Activated CD4-positive, alpha-beta T cell treated with anti-CD3 and anti-CD28 coated beads for 48 hours (primary cell): ENCODE measurements around the gene IFT80.
"Not testable (repeated sequence)": the region's sequence is repeated elsewhere in the genome, so short reads cannot be mapped to it uniquely, and the experiment has no call there.

ENCODE experiments used
- DNase-seq: peaks from one replicate; pipeline ENCODE4 v3.0.0-alpha.2; 2020

The IFT80 gene

DNA sequence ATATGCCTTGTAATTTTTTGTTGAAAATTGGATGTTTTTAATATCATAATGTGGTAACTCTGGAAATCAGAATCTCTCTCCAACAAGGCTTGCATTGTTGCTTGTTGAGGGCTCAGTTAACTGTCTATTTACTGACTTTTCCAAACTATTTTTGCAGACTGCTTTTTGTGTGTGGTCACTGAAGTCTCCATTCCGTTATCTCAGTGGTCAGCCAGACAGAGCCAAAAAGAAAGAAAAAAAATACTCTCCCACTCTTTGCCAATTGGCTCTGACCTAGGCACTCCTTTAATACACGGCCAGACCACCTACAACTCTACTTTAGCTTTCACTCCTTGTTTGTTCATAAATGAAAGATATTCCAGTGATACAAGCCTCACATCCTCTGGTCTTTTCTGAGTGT is 52.5 kb downstream of the IFT80 start:
- DNase-seq: no peak

DNA sequence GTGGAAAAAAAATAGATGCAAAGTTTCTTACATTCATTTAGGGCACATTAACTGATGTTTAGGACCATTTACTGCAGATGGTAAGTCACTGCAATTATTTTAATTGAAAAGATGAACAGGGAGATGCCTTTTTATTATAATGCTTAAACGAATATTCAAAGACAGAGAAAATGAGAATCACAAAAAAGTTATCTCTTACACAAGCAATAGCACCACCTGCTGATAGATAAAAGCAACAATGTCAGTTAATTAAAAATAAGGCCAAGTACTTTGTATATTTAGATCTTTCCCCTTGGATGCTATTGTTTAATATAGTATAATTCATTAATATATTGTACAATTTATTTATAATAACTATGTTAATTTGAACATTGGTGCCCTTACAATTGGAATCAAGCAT is 55.9 kb downstream of the IFT80 start:
- no peak for DNase-seq

DNA sequence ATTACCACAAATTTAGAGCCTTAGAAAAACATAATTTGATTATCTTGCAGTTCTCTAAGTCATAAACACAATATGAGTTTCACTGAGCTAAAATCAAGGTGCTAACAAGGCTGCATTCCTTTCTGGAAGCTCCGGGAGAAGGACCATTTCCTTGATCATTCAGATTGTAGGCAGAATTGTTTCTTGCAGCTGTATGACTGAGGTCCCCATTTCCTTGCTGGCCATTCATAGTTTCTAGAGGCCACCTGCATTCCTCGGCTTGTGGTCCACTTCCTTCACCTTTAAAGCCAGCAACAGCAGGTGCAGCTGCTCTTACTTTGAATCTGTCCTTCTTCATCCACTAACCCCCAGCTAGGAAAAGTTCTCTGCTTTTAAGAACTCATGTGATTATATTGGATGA is 58.7 kb downstream of the IFT80 start:
- DNase-seq: no peak

DNA sequence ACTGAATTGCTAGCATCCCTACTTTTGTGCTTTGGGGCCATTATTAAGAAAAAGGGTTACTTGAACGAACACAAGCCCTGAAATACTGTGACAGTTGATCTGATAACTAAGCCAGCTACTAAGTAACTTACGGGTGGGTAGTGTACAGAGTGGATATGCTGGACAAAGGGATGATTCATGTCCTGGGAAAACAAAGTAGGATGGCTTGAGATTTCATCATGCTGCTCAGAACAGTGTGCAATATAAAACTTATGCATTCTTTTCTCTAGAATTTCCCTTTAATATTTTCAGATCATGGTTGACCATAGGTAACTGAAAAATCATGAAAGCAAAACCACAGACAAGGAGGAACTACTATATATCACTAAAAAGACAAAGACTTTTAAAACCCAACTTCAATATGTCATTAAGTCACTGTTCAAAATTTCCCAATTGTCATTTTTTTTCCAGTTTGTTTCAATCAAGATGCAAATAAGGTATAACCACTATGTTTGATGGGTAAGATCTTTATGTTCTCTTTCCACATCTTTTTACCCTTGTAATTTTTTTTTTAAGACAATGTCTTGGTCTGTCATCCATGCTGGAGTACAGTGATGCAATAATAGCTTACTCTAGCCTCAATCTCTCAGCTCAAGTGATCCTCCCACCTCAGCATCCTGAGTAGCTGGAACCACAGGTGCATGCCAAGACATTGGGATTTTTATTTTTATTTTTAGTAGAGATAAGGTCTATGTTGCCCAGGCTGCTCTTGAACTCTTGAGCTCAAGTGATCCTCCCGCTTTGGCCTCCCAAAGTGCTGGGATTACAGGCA is 67.7 kb downstream of the IFT80 start:
- no peak for DNase-seq

DNA sequence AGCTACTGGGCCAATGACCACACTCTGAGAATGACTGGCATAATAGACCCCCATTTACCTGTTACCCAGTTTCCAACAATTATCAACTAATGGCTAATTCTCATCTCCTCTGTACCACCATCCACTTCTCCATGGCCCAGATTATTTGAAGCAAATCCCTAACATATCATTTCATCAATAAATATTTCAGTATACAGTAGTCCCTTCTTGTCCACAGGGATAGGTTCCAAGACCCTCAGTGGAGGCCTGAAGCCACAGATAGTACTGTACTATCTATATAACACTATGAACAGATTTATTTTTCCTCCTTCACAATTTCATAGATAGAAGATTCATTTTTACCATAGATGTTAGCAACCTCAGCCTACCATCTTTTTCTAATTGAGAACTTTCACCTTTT is 68.3 kb downstream of the IFT80 start:
- DNase-seq: no peak

DNA sequence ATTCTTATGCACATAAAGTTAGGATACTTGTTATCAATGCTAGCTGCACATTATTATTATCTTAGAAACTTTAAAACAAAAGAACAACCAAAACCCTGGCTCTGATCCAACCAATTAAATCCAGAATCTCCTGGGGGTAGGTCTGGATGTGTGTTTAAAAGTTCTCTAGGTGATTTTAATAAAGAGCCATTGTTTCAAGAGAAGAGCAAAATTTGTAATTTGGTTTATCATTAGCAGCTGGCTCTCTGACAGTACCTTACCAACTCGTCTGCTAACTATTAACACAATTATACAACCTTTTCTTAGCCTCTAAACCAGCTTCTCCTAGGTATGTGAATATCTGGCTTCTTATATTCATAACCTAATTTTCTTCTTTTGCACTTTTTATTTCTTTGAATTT is 68.9 kb downstream of the IFT80 start:
- no peak for DNase-seq

DNA sequence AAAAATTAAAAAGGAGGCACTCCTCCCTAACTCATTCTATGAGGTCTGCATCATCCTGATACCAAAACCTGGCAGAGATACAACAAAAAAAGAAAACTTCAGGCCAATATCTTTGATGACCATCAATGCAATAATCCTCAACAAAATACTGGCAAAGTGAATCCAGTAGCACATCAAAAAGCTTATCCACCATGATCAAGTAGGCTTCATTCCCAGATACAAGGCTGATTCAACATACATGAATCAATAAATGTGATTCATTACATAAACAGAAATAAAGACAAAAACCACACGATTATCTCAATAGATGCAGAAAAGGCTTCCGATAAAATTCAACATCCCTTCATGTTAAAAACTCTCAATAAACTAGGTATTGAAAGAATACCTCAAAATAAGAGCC is 72.7 kb downstream of the IFT80 start:
- not testable (repeated sequence) for DNase-seq

DNA sequence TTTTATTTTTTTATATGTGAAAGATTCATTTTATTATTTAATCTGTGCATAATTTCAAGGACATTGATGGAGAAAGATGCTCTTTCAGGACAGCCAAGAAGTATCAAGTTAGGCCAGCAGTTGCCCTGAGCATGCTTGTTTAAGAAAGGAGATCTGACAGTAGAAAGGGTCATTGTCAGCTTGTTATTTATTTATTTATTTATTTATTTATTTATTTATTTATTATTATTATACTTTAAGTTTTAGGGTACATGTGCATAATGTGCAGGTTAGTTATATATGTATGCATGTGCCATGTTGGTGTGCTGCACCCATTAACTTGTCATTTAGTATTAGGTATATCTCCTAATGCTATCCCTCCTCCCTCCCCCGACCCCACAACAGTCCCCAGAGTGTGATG is 77.2 kb downstream of the IFT80 start:
- DNase-seq: not testable (repeated sequence)

DNA sequence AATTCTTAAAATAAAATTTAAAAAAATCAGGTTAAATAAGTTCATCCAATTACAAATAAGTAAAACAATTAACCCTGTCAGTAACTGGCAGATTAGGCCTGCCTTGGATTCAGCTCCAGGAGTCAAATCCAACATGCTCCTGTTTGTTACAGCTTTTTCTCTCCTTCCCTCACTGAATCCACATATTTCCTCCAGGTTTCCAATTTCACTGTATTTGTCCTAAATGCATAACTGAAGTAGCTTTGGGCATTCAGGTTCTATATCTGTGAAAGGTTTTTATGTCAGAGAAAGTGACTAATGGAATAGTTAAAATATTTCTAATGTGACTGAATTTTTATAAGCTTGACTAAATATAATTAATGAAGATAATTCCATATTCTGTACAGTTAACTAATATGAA is 79.7 kb downstream of the IFT80 start:
- DNase-seq: no peak

DNA sequence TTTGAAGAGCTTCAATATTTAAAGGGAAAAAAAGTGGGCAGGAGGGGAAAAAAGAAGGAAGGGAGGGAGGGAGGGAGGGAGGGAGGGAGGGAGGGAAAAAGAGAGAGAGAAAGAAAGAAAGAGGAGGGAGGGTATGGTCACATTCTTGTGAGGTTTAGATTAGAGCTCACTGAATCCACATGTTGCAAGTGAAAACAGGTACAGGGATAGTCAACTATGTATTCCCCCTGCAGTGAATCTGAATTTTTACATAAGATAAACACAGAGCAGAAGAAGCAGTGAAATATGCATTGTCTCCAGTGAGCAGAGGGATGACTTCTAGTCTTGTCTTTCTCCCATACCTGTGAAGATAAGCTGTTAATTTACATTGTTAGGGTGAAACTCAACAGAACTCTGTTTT is 84.0 kb downstream of the IFT80 start:
- no peak for DNase-seq

DNA sequence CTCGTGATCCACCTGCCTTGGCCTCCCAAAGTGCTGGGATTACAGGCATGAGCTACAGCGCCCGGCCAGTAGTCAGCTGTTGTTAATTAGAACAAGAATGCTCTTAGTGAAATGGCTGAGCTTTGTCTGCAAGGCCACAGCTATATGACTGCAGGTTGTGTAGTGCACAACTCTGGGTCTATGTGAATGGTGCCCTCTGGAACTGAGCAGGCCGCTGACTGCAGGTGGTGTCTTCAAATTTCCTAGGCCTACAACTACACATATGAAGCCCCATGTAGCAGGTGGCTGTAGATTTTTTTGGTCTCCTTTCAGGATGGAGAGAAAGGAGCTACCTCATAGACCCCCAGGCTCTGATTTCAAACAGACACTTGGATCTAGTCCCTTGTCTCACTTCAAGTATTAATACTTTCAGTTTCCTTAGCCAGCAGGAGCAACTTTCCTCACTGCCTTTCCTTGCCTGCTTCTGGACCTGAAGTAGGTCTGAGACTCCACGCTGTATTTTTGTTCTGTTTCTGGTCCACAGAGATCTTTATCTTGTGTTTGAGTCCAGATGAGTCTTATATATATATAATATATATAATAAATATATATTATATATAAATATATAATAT is 86.9 kb downstream of the IFT80 start:
- no peak for DNase-seq

DNA sequence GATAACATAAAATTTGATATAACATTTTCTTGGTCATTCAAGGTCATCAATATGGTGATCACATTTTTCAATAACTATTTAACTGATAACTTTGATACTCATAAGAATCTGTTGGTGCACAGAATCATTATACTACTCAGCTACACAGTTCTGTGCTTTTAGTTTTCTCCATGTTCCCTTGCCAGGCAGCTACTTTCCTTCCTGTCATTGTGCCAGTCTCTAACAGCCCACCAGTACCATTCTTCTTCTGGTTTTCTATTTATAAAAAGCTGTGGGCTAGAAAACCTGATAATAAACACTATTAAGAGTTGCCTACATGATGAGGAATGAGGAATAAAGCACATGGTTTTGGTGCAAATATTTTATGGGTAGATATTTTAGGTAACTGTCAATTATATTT is 96.2 kb downstream of the IFT80 start:
- DNase-seq: no peak

DNA sequence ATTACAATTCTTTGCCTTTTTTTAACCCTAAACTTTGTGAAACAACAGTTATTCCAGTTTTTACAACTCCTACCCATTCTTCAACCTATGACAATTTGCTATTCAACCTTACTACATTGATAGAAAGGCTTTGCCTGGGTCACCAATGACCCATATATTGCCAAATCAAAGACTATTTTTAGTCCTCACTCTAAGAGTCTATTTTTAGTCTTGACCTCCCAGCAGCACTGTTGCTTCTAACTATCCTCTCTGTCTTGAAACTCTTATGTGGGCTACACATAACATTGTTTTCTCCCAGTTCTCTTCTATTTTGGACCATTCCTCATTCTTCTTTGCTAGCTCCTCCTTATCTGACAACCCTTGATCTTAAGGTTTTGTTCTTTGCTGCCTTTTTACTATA is 102.4 kb downstream of the IFT80 start:
- no peak for DNase-seq

DNA sequence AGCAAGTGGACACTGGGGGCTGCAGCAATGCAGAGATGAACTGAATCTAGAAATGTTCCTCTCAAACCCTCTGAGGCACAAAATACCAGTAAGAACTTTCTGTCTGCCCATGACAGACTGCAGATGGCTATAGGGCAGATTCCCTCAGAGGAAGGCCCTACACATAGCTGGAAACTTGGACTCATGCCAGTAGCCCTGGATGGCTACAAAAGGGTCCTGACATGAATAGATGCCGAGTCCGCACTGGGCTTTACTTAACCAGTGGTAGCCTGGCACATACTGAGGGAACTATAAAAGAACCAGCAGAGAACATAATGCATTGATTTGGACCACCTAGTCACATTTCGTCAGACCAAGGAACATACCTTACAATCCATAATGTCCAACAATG is 107.1 kb downstream of the IFT80 start:
- no peak for DNase-seq

DNA sequence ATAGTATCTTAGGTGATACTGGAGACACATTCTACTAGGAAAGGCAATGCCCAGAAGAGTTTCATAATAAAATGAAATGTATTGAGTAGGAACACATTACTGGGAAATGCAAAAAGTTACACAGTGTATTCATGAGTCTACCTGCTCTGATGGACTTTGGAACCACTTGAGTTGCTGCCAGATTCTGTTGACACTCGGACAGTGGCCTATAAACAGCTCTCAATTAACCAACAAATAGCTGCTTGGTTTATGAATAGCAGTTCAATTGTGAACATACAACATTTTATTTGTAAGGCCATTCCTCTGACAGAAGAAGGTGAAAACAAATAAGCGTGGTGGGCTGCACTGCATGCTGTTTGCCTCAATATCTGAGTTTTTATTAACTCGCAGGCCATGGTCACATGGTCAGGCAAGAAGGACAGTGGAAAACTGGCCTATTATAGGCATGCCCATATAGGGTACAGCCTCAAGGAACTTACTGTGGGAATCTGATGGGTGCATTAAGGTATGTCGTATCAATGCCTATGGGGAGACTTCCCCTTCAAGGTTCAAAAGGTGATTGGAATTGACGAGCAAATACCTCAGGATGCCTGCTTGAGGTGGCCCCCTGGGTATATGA is 107.6 kb downstream of the IFT80 start:
- no peak for DNase-seq

DNA sequence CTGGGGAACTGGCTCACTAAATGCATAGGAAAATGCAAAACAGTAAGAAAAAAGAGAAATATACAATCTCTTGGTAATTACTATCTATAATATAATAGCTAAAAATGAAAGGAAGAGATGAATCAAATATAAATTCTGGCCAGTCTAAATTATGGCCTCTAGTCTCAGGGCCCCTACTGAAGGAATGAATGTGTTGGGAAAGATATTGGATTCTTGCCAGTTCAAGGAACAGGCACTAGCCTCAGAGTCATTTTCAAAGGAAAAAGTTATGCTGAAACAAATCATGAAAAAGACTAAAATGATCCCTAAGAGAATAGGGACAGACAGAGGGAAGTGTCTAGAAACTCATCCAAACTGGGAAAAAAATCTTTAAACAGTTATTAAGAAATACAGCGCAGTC is 111.4 kb downstream of the IFT80 start:
- DNase-seq: no peak

DNA sequence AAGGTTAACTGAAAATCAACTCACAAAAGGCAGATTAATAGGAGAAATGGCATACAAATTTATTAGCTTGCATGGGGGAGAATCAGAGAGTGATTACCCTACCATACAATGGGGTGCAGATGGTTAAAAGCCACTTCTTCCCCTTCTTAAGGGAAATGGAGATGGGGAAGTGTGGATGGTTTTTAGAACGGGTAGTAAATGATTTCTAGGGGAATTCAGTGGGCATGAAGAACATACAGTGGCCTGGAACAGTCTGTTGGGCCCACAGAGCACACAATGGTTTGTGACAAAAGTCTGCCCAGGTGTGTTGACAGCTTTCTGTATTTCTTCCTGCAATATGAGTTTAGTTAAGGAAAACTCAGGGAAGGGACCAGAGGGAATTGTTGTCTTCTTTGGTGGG is 112.8 kb downstream of the IFT80 start:
- no peak for DNase-seq

DNA sequence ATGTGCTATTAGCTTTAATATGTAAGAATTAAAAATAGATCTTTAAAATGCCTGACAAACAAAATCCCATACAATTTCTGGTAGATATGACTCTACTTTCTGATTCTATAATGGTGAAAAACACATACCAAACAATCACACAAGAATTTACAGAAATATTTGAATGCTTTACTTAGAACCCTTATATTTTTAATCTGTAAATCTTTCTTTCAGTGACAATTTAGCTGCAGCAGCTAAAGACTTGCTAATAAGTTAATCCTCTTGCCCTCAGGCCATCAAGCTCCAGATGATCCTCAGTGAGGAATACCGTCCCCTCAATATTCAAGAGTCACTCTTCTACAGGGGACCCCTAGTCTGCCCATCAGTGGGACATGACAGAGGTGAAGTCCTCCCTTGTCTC is 118.2 kb downstream of the IFT80 start:
- DNase-seq: no peak

DNA sequence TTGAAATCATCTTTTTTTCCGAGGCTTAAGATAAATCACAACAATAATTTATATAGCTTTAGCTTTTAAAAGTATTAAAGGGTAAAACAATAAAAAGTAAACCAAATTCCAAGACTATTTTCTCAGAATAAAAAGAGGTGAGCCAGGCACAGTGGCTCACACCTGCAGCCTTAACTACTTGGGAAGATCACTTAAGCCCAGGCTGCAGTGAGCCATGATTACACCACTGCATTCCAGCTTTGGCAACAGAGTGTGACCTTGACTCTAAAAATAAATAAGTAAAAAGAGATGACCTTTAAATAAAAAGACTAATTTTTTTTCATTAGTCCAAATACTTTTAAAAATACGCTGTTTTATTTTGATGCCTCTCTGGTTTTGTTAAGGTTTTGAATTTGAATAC is 119.4 kb downstream of the IFT80 start:
- no peak for DNase-seq

DNA sequence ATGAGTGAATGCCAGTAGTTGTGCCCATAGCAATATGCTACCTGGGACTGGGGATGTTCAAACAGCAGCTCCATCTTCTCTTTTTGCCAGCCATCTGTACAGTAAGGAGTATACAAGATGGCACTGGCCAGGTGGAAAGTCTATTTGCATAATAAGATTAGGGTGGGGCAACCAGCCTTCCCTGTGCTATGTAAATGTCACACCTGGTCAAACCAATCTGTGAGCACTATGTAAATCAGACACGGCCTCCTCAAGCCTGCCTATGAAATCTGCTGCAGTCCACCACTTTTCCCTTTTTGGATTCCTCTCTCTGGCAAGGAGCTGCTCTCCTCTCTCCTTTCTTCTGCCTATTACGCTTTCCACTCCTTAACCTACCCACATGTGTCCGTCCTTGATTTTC is 120.8 kb downstream of the IFT80 start:
- no peak for DNase-seq

DNA sequence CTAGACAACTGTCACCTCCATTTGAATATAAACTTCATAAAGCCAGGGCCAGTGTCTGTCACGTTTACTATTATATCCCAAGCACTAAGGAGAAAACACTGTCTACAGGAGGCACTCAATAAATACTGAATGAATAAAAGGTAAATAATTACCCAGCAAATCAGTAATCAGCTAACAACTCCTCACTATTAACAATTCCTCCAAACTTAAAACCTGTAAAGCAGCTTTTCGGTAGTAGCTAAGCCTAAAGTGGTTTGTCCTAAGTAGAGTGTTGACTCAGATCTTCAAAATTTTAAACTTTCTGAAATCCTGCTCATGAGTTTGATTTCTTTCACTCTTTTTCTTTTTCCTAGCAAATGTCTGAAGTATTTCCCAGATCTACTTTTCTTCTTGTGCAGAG is 133.9 kb downstream of the IFT80 start:
- DNase-seq: no peak

DNA sequence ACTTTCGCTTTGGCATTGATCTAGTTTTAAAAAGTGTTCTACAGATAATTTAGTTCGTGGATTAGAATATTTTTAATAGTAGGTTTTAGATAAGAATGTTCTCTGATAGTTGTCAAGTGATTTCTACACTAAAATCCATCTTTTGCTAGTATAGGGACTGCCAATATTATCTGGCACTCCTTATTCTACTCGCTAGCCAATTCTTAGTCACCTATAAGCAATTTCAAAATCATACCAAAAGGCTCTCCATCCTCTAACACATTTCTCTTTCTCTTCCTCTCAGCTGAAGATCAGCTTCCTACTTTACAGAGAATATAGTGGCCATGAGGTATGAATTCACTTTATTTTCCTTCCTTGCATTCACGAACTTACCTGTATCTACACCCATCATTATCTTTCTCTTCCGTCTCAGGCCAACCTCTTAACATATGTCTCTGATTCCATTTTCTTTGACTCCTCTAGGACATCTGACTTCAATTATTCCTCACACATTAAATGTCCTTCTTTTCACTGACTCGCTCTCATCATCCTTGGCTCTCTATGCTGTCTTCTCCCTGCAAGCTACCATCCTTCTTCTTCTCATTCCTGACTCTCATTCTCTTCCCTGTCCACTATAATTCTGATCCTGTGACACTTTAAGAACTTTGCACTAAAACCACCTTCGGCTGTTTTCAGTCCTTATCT is 138.3 kb downstream of the IFT80 start:
- DNase-seq: no peak

DNA sequence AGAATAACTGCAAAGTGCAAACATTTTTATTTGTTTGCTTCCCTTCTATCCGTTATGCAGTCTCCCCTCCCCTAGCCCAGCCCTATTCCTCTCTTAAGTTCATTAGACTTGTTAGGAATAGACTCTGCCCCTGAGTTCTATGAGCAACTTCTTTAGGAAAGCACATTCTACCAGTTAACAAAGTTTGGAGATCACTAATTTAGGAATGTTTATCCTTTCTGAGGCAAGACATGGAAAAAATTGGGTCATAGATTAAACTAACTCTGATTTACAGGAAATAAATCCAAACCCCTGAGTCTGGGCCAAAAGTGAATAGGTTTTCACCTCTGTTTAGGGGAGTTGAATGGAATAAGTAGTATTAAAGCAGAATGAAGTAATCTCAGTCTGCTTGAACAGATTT is 139.4 kb downstream of the IFT80 start:
- DNase-seq: no peak

DNA sequence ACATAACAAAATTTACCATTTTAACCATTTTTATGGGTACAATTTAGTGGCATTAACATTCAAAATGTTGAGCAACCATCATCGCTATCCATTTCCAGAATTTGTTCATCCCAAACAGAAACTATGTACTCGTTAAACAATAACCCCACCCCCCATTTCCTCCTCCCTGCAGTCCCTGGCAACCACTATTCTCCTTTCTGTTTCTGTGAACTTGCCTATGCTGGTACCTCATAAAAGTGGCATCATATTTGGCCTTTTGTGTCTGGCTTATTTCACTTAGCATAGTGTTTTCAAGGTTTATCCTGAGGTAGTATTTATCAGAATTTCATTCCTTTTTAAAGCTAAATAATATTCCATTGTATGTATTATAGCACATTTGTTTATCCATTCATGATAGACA is 141.4 kb downstream of the IFT80 start:
- DNase-seq: no peak
